Measurements from ENCODE around the gene SUGCT. TPM values are rescaled to one million over a fixed set of nuclear protein-coding genes. Genes with fewer than 3 reads are reported as not detected.

SUGCT gene
- total RNA-seq, 1 experiment from 2014 or later, result 1.5 TPM

DNA sequence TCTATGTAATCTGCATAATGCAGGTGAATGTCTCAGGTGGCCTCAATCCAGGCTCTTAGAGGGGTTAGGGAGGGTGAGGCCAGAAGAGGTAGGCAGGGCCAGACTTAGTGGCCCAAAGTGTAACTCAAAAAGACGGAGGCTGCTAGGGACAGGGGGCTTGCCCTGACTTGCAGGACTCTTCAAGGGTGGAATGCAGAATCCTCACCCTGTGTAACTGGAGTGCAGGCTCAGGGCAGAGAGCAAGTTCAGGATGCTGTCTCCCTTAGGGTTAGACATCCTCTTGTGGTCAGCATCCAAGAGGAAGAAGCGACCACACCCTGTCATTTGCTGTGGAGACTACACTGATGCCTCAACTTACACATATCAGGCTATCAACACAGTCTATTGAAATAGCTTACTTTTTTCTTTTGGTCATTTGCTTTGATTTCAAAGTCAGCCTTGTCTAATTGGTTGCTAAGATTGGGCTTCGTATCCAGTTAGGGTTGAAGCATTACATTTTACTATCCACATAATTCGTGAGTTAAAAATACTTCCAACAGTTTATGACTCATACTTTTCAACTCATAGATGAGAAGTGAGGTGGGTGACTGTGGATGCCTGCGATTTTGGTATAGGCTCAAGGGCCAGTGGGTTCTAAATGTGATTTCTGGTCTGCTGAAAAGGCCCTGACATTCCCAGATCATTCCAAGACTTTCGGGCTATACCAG lies 563.6 kb downstream of the SUGCT start:
- intact Hi-C loops (cut with micrococcal nuclease; ENCODE audit: unreplicated experiment), result no loop called here
- POLR2A ChIA-PET (ENCODE audit: low non-redundant PET), result no interaction called here
- no peak for DNase-seq (ENCODE audit: low spot score)
- Histone ChIP-seq H3K27me3 (replicated peaks; ENCODE audit: insufficient read depth, low read depth, low read length, poor library complexity) (no peaks in the 10 kb centered on the region), H3K27ac (ENCODE audit: low read depth, low read length, poor library complexity, severe bottlenecking) (no peak overlapping the region), H3K4me3 (ENCODE audit: low read depth, low read length, poor library complexity, severe bottlenecking) (no peak overlapping the region), H3K36me3 (ENCODE audit: insufficient read depth, low read length, poor library complexity, severe bottlenecking) (no peaks in the 10 kb centered on the region), H3K9me3 (ENCODE audit: low read depth, low read length, poor library complexity, severe bottlenecking) (no peaks in the 10 kb centered on the region), H3K4me1 (ENCODE audit: insufficient read depth, low read length, poor library complexity, severe bottlenecking) (peaks cover 20% of the 10 kb centered on the region)
- TF ChIP-seq, protein P1, sequence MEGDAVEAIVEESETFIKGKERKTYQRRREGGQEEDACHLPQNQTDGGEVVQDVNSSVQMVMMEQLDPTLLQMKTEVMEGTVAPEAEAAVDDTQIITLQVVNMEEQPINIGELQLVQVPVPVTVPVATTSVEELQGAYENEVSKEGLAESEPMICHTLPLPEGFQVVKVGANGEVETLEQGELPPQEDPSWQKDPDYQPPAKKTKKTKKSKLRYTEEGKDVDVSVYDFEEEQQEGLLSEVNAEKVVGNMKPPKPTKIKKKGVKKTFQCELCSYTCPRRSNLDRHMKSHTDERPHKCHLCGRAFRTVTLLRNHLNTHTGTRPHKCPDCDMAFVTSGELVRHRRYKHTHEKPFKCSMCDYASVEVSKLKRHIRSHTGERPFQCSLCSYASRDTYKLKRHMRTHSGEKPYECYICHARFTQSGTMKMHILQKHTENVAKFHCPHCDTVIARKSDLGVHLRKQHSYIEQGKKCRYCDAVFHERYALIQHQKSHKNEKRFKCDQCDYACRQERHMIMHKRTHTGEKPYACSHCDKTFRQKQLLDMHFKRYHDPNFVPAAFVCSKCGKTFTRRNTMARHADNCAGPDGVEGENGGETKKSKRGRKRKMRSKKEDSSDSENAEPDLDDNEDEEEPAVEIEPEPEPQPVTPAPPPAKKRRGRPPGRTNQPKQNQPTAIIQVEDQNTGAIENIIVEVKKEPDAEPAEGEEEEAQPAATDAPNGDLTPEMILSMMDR (conservative IDR thresholded peaks at IDR 0.05; ENCODE audit: low read depth, low read length), result no peak
- TF ChIP-seq EZH2 (IDR thresholded peaks at IDR 0.05; ENCODE audit: borderline replicate concordance, low read depth, low read length, poor library complexity, severe bottlenecking), result no peak
- CTCF ChIA-PET, result no interaction called here
- BruUV-seq (replicated peaks), result no TSS peak

DNA sequence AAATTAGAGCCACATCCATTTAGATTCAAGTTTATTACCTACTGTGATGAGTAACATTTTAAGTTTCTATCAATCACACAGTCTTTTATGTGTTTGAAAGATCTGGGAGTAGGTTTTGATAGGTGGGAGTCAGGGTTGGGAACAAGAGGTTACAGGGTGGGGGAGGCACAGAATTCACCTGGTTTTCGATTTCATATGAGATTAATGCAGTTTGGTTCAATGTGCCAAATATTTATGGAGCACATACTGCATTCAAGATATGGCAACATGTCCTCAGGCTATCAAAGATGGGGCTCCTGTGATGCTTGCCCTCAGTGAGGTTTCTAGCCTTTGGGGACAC lies 564.1 kb downstream of the SUGCT start:
- CTCF ChIA-PET, result no interaction called here

DNA sequence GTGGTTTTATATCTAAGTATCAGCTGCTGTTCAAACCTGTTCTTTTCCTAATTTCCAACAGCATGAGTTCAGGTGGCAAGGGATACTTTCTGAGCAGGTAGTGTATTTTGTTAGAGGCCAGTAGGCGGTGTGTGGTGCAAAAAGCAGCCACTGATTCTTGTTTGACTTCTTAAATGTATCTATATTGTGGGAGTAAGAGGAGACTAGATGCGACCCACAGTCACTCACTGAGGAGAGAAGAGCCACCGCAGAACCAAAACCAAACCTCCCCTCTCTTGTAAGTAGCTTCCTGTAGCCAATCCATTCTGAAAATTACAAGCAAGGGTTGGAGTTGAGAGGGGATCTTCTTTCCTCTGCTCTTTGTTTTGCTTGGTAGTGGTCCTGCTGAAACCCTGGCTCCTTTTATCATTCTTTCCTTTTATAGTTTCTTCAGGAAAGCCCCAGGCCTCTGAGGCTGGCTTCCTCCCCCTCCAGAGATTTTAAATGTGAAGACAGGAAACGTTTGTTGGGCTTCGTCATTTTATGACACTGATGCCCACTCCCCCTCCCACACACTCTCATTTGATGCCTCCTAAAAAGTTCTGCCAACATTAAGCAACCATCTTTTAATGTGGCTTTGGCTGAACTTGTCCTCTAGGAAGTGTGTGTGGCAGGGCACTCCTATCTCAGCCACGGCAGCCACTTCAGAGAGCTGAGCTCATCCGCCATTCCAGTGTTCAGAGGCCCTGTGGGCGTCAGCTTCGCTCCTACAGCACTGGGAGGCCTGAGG lies 566.0 kb downstream of the SUGCT start:
- H3K4me3 ChIP-seq (ENCODE audit: low read depth, low read length, poor library complexity, severe bottlenecking), result no peak overlapping the region
- DNase-seq (ENCODE audit: low spot score), result peak; percentile 75
- no peaks in the 10 kb centered on the region for H3K9me3 ChIP-seq (ENCODE audit: low read depth, low read length, poor library complexity, severe bottlenecking)
- TF ChIP-seq EZH2 (IDR thresholded peaks at IDR 0.05; ENCODE audit: borderline replicate concordance, low read depth, low read length, poor library complexity, severe bottlenecking), result no peak
- TF ChIP-seq, protein P1 (conservative IDR thresholded peaks at IDR 0.05; ENCODE audit: low read depth, low read length), result no peak
- BruUV-seq (replicated peaks), result no TSS peak
- H3K4me1 ChIP-seq (ENCODE audit: insufficient read depth, low read length, poor library complexity, severe bottlenecking), result peaks cover 20% of the 10 kb centered on the region
- no peaks in the 10 kb centered on the region for H3K36me3 ChIP-seq (ENCODE audit: insufficient read depth, low read length, poor library complexity, severe bottlenecking)
- ChIA-PET POLR2A (ENCODE audit: low non-redundant PET) (no interaction called here), CTCF (no interaction called here)
- no peaks in the 10 kb centered on the region for H3K27me3 ChIP-seq (replicated peaks; ENCODE audit: insufficient read depth, low read depth, low read length, poor library complexity)
- peak overlapping the region; percentile 47 for H3K27ac ChIP-seq (ENCODE audit: low read depth, low read length, poor library complexity, severe bottlenecking)
- intact Hi-C loops (cut with micrococcal nuclease; ENCODE audit: unreplicated experiment), result no loop called here

More for the DNA sequence above, 564.1 kb downstream of the SUGCT start:
- H3K4me1 ChIP-seq (ENCODE audit: insufficient read depth, low read length, poor library complexity, severe bottlenecking), result peaks cover 20% of the 10 kb centered on the region
- no peaks in the 10 kb centered on the region for H3K9me3 ChIP-seq (ENCODE audit: low read depth, low read length, poor library complexity, severe bottlenecking)
- BruUV-seq (replicated peaks), result no TSS peak
- no peak overlapping the region for H3K27ac ChIP-seq (ENCODE audit: low read depth, low read length, poor library complexity, severe bottlenecking)
- no peak for DNase-seq (ENCODE audit: low spot score)
- TF ChIP-seq EZH2 (IDR thresholded peaks at IDR 0.05; ENCODE audit: borderline replicate concordance, low read depth, low read length, poor library complexity, severe bottlenecking), result no peak
- TF ChIP-seq, protein P1 (conservative IDR thresholded peaks at IDR 0.05; ENCODE audit: low read depth, low read length), result no peak
- H3K4me3 ChIP-seq (ENCODE audit: low read depth, low read length, poor library complexity, severe bottlenecking), result no peak overlapping the region
- POLR2A ChIA-PET (ENCODE audit: low non-redundant PET), result no interaction called here
- intact Hi-C loops (cut with micrococcal nuclease; ENCODE audit: unreplicated experiment), result no loop called here
- no peaks in the 10 kb centered on the region for H3K27me3 ChIP-seq (replicated peaks; ENCODE audit: insufficient read depth, low read depth, low read length, poor library complexity)
- no peaks in the 10 kb centered on the region for H3K36me3 ChIP-seq (ENCODE audit: insufficient read depth, low read length, poor library complexity, severe bottlenecking)

Data from A673 (cell line).